ENCODE results near the gene CCDC136. TPM values are rescaled to one million over a fixed set of nuclear protein-coding genes. Genes with fewer than 3 reads are reported as not detected.

CCDC136 gene
- total RNA-seq, 1 experiment from 2014 or later = 31.1 TPM

GRCh38 chr7:128869138-128869943, 77.6 kb downstream of the CCDC136 start:
- peaks cover 12% of the 10 kb centered on the region for H3K23me2 ChIP-seq (ENCODE audit: insufficient read length, low read depth, low read length, poor library complexity, severe bottlenecking)
- H3K14ac ChIP-seq (ENCODE audit: insufficient read depth, low read length) = no peak overlapping the region
- Mint-ChIP-seq H3K27ac (no peak overlapping the region), H3K27me3 (ENCODE audit: low read depth) (peaks cover 52% of the 10 kb centered on the region), H3K4me3 (peak overlapping the region; percentile 56 to 77), H3K4me1 (peaks cover 23 to 28% of the 10 kb centered on the region in 2 experiments), H3K36me3 (ENCODE audit: insufficient read depth in 1 of 3, low read depth in 3 of 3) (peaks cover 12 to 18% (median 15%) of the 10 kb centered on the region in 3 experiments), H3K9me3 (no peaks in the 10 kb centered on the region; a peak in 1 of 5 replicates)
- H4K20me1 ChIP-seq (ENCODE audit: control insufficient read depth, insufficient read depth, insufficient read length) = no peaks in the 10 kb centered on the region
- H3K56ac ChIP-seq (ENCODE audit: insufficient read length, low read depth, low read length) = no peak overlapping the region
- no peaks in the 10 kb centered on the region for H3K4me1 ChIP-seq (ENCODE audit: insufficient read depth, low read length)
- no CpG with 5 or more reads among the region's 86 CpGs for WGBS (ENCODE audit: extremely low coverage, insufficient read length, low lambda C conversion rate)
- H2BK120ac ChIP-seq (ENCODE audit: low read depth, low read length, poor library complexity, severe bottlenecking) = no peak overlapping the region
- H3K27me3 ChIP-seq (ENCODE audit: insufficient read depth, low read length) = peaks cover 11% of the 10 kb centered on the region; the same call in 1 of the 2 replicates
- no peak overlapping the region for H2BK20ac ChIP-seq (ENCODE audit: low read depth, low read length, poor library complexity, severe bottlenecking)
- 0 out of 3 replicates have a peak, but pooled peaks have one; percentile 14 for TF ChIP-seq CTCF (conservative IDR thresholded peaks at IDR 0.05)
- no peak overlapping the region for H4K8ac ChIP-seq (replicated peaks; ENCODE audit: insufficient read length, low read depth, low read length)
- no peak overlapping the region for H2BK5ac ChIP-seq (ENCODE audit: insufficient read length, low read length)
- peak overlapping the region; percentile 39 for H3K4me2 ChIP-seq (ENCODE audit: insufficient read depth, insufficient read length, low read length)
- H2AK5ac ChIP-seq (ENCODE audit: insufficient read length, low read length) = no peak overlapping the region
- no peak overlapping the region for H3K23ac ChIP-seq (ENCODE audit: insufficient read length, low read depth, low read length)
- no peak overlapping the region for H4K91ac ChIP-seq (ENCODE audit: insufficient read length, low read depth, low read length)
- H2BK15ac ChIP-seq (ENCODE audit: low read depth, low read length) = no peak overlapping the region
- H3K9me3 ChIP-seq (ENCODE audit: control insufficient read depth, low read depth, low read length) = no peaks in the 10 kb centered on the region
- no peak overlapping the region for H3K18ac ChIP-seq (ENCODE audit: insufficient read length, low read depth, low read length)
- no peak overlapping the region for H3K9ac ChIP-seq (ENCODE audit: extremely low read depth, insufficient read length, low read length)
- no peak overlapping the region for H3K4ac ChIP-seq (ENCODE audit: low read depth, low read length)
- no peak overlapping the region for H2BK12ac ChIP-seq (ENCODE audit: insufficient read length, low read depth, low read length)
- no peak overlapping the region for H4K5ac ChIP-seq (ENCODE audit: insufficient read length, low read depth, low read length)
- no peaks in the 10 kb centered on the region for H3K79me2 ChIP-seq (ENCODE audit: insufficient read depth, low read length)
- peak; percentile 63 for DNase-seq
- no peak overlapping the region for H3K27ac ChIP-seq (ENCODE audit: insufficient read length, low read depth, low read length)
- H3T11ph ChIP-seq (ENCODE audit: low read length) = no peak overlapping the region
- no peaks in the 10 kb centered on the region for H3K79me1 ChIP-seq (ENCODE audit: insufficient read depth, low read depth, low read length, poor library complexity, severe bottlenecking)
- no peak overlapping the region for H2AFZ ChIP-seq (ENCODE audit: low read length)
